Subcutaneous adipose tissue (tissue), 4 donors: ENCODE results near the gene ASIC5. TPM values are rescaled to one million over a fixed set of nuclear protein-coding genes. Genes with fewer than 3 reads are reported as not detected.

ENCODE experiments used
- CTCF ChIP-seq: fragments of 450-650 bp; IDR thresholded peaks from one replicate; pipeline ENCODE4 v1.5.1; 2016; ENCODE audit warnings: low read depth, mild to moderate bottlenecking, control low read depth, antibody characterized with exemption, moderate library complexity
- total RNA-seq, 4 donors: library from RNA; depleted of rRNA; stranded (reverse); fragments of >200 nt; gene quantifications; one replicate each; pipeline ENCODE4 v1.1.0, GENCODE V29; 2016

The ASIC5 gene
- total RNA-seq, 4 donors from 2014 or later = not detected

- TF ChIP-seq CTCF = no peak
These were observed 12.5 kb upstream of the ASIC5 start for GRCh38 chr4:155878611-155879010.

- TF ChIP-seq CTCF = no peak
These were observed 11.9 kb upstream of the ASIC5 start for GRCh38 chr4:155877971-155878370.

- no peak for TF ChIP-seq CTCF
These were observed 9.8 kb upstream of the ASIC5 start for GRCh38 chr4:155875878-155876277.

GRCh38 chr4:155855897-155856296, 10.2 kb downstream of the ASIC5 start:
- TF ChIP-seq CTCF = no peak

- TF ChIP-seq CTCF = no peak
These were observed 11.4 kb downstream of the ASIC5 start for GRCh38 chr4:155854582-155855226.

- TF ChIP-seq CTCF = no peak
These were observed 12.9 kb downstream of the ASIC5 start for GRCh38 chr4:155853189-155853588.

GRCh38 chr4:155849042-155849441, 17.0 kb downstream of the ASIC5 start:
- TF ChIP-seq CTCF = no peak
